K562 treated with DMSO at 1 percent for 4 hours (cell line): ENCODE data around the gene IL1RAPL1. TPM values are rescaled to one million over a fixed set of nuclear protein-coding genes. Genes with fewer than 3 reads are reported as not detected.

Source experiments
- total RNA-seq: library from RNA; unstranded; fragments of 300-600 nt; gene quantifications from 2 replicates; pipeline ENCODE4 v1.2.3, GENCODE V29; 2022; ENCODE audit not compliant: insufficient read depth

The IL1RAPL1 gene
- total RNA-seq = not detected in 2 replicates

DNA sequence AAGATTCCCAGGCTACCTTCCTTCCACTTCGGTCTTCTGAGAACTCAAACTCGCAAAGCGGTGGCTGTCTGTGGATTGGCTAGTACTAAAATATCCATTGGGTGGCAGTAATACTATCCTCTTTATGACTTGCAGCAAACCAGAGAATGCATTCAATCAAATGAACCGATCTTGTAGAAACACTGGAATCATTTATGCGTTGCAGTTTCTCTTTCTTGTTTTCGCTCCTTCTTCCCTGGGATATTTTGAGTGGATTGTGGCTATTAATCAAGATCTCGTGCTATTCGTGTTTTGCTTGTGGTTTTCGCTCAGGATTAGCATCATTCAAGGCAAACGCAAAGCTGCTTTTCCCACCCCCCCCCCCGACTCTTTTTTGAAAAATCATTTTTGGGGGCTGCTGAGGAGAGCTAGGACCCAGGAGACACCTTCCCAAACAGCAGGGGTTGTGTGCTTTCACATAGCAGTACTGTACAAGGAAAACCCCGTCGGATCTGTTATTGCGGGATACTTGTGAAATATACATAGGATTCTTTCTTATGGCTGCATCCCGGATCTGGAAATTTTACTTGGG, at the start of gene IL1RAPL1:
IL1RAPL1 (plus strand) TSS at position 466 of the 571 bp plus-strand sequence.

